Neuron (in vitro differentiated cells): Measurements from ENCODE around the gene MELTF.
"Not testable (repeated sequence)": the region's sequence is repeated elsewhere in the genome, so short reads cannot be mapped to it uniquely, and the experiment has no call there.

ENCODE experiments used
- H2AFZ ChIP-seq: one replicate; pipeline ENCODE4 v1.6.1; 2013; ENCODE audit warnings: low read depth, mild to moderate bottlenecking, inconsistent platforms, low read length, moderate library complexity
- H3K27me3 ChIP-seq: one replicate; pipeline ENCODE4 v1.6.1; 2013; ENCODE audit warnings: low read length; ENCODE audit not compliant: insufficient read depth
- H3K36me3 ChIP-seq: one replicate; pipeline ENCODE4 v1.6.1; 2013; ENCODE audit warnings: low read length; ENCODE audit not compliant: insufficient read depth
- H3K4me1 ChIP-seq: one replicate; pipeline ENCODE4 v1.6.1; 2013; ENCODE audit warnings: low read length; ENCODE audit not compliant: insufficient read depth
- H3K4me3 ChIP-seq: 2 replicates; pipeline ENCODE4 v1.5.1; 2013; ENCODE audit warnings: mild to moderate bottlenecking, low read length, moderate library complexity
- H3K9me3 ChIP-seq: one replicate; pipeline ENCODE4 v1.6.1; 2013; ENCODE audit warnings: low read length

The MELTF gene

DNA sequence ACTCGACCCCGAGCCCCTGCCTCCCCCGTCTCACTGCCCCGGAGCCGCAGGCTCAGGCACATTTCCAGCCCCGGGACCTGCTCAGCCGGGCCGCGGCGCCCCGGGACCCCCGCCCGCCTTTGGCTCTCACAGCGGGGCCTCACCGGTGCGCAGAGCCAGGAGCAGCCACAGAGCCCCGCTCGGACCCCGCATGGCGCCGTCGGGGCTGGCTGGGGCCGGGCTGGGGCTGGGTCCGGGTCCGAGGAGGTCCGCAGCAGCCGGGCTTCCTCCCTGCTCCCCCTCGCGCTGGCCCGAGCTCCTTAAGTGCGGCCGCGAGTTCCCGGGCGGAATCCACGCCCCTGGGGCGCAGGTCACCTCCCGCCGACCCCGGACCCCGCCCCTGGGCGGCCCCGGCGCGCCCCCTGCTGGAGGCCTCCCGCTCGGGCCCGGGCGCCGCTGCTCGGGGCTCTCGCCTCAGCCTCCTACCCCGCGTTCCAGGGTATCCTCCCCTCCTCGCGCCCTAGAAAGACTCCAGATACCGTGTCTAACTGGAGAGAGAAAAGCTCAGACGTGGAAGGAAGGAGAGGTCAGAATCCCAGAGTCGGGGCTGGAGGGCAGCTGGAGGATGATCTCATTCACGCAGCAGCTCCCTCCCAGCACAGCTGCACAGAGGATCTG lies at the start of gene MELTF:
MELTF (minus strand) TSS at position 307 of the 657 bp plus-strand sequence; CDS start at position 192, 115 bp downstream.
- Histone ChIP-seq H3K9me3 (no peaks in the 10 kb centered on the region), H3K4me3 (peak within 1 kb of the TSS; percentile 27), H3K27me3 (peaks cover 19% of the 10 kb centered on the region), H3K36me3 (no peaks in the 10 kb centered on the region), H2AFZ (peak within 1 kb of the TSS; percentile 15), H3K4me1 (no peaks in the 10 kb centered on the region)

DNA sequence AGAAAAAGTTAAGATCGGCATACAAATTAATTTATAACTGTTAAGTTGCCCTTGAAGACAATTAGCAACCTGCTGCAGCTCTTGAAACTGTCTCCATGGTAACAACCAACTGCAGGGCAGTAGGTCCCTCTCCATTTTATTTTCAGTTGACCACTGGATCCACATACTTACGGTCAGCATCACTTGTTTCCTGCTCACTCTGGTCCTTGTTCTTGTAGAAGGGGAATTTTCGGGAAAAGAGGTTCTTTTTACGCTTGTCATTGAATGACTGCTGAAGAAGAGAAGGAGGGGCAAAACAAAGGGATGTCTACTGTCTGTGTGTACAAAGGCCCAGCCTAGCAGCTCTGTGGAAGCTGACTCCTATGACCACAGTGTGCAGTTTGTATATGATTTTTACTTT lies 46.8 kb upstream of the MELTF start:
- no peaks in the 10 kb centered on the region for H3K27me3 ChIP-seq
- H2AFZ ChIP-seq: no peak overlapping the region
- no peaks in the 10 kb centered on the region for H3K9me3 ChIP-seq
- H3K4me1 ChIP-seq: peaks cover 25% of the 10 kb centered on the region
- H3K36me3 ChIP-seq: peaks cover 11% of the 10 kb centered on the region
- H3K4me3 ChIP-seq: no peak overlapping the region

DNA sequence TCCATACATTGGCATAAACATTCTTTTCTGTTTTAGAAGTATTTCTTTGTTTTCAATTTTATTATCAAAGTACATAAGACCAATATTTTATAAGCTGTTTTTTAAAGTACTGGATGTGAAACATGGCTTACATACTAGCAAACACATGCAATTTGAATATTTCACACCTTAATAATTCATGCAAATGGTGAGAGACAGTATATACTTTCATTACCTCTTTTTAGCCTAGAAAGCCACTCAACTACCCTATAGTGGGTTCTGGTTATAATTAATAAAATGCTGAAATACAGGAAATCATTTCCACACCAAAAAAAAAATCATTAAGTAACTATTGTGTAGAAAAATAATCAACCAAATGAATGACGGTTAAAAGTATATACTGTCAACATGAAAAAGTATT lies 38.5 kb upstream of the MELTF start:
- Histone ChIP-seq H3K27me3 (no peaks in the 10 kb centered on the region), H3K4me1 (no peaks in the 10 kb centered on the region), H2AFZ (no peak overlapping the region), H3K9me3 (no peaks in the 10 kb centered on the region), H3K36me3 (peaks cover 25% of the 10 kb centered on the region), H3K4me3 (no peak overlapping the region)

DNA sequence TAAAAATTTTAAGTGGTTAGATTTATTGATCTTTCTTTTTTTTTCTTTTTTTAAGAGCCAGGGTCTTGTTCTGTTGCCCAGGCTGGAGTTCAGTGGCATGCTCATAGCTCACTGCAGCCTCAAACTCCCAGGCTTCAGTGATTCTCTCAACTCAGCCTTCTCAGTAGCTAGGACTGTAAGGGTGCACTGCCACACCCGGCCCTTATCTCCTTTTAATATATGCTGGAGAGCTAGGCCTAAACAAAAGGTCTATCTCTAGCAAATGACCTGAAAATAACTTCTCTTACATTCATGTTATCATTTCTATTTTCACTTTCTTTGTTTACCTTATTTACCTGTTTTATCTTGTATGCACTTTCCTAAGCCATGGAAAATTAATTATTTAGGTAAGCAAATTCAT lies 35.2 kb upstream of the MELTF start:
- H2AFZ ChIP-seq: no peak overlapping the region
- no peaks in the 10 kb centered on the region for H3K4me1 ChIP-seq
- peaks cover 45% of the 10 kb centered on the region for H3K36me3 ChIP-seq
- no peak overlapping the region for H3K4me3 ChIP-seq
- no peaks in the 10 kb centered on the region for H3K27me3 ChIP-seq
- H3K9me3 ChIP-seq: no peaks in the 10 kb centered on the region

DNA sequence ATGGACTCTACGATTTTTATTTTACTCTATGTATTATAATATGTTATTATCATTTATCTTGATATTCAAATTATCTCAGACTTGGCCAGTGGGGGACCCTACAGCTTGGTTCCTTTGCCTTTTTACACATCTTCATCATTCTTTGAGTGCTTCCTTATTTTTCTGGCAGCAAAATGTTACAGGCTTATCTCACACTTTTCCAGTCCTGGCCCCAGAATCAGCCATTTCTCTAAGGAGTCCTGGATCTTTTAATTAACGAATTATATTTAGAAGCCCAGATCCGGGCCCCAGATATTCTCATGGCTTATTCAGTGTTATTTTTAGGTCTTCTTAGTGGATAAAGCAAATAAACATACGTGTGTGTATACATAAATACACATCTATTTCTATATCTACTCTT lies 32.8 kb upstream of the MELTF start:
- Histone ChIP-seq H3K4me3 (no peak overlapping the region), H3K27me3 (no peaks in the 10 kb centered on the region), H3K9me3 (no peaks in the 10 kb centered on the region), H3K36me3 (peaks cover 66% of the 10 kb centered on the region), H2AFZ (no peak overlapping the region), H3K4me1 (no peaks in the 10 kb centered on the region)

DNA sequence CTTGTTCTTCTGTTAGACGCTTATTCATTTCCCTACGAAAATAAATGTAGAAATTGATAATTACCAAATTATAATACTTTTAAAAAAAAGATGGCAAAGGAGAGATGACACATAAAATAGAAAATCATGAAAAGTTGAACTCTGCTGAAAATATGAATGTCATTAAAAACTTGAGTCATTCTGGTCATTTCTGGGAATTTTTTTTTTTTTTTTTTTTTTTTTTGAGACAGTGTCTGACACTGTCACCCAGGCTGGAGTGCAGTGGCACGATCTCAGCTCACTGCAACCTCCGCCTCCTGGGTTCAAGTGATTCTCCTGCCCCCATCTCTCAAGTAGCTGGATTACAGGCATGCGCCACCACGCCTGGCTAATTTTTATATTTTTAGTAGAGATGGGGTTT lies 22.0 kb upstream of the MELTF start:
- not testable (repeated sequence) for H3K9me3 ChIP-seq, H3K27me3 ChIP-seq, H2AFZ ChIP-seq, H3K4me3 ChIP-seq, H3K4me1 ChIP-seq
- peaks cover 64% of the 10 kb centered on the region for H3K36me3 ChIP-seq

DNA sequence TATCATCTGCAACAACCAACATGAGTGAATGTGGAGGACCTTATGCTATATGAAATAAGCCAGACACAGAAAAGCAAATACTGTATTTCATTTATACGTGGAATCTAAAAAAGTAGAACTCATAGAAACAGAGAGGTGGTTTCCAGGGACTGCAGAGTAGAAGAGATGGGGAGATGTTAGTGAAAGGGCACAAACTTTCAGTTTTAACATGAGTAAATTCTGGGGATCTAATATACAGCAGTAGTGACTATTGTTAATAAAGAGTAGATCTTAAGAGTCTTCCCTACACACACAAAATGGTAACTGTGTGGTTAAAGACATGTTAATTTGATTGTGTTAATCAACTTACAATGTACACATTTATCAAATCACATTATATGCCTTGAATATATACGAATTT lies 20.9 kb upstream of the MELTF start:
- H3K36me3 ChIP-seq: peaks cover 63% of the 10 kb centered on the region
- no peak overlapping the region for H2AFZ ChIP-seq
- H3K27me3 ChIP-seq: no peaks in the 10 kb centered on the region
- no peaks in the 10 kb centered on the region for H3K4me1 ChIP-seq
- no peak overlapping the region for H3K4me3 ChIP-seq
- H3K9me3 ChIP-seq: peaks cover 3% of the 10 kb centered on the region

DNA sequence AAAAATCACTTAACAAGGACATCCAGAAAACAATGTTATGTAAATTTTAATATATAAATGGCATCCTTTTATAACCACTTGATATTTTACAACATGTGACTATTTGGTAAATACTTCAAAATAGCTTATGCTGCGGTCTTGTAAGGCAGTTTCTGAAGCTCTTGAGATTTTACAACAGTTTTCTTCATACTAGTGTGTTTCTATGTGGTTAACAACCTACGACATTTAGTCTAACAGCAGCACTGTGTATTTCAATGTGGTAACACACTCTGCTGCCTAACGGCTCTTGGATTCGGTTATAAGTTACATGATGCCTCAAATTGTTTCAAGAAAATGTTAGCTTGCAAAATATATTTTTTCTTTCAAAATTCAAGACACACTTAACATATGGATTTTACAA lies 12.9 kb upstream of the MELTF start:
- Histone ChIP-seq H3K9me3 (no peaks in the 10 kb centered on the region), H3K4me3 (no peak overlapping the region), H2AFZ (no peak overlapping the region), H3K4me1 (no peaks in the 10 kb centered on the region), H3K36me3 (peaks cover 33% of the 10 kb centered on the region), H3K27me3 (no peaks in the 10 kb centered on the region)

DNA sequence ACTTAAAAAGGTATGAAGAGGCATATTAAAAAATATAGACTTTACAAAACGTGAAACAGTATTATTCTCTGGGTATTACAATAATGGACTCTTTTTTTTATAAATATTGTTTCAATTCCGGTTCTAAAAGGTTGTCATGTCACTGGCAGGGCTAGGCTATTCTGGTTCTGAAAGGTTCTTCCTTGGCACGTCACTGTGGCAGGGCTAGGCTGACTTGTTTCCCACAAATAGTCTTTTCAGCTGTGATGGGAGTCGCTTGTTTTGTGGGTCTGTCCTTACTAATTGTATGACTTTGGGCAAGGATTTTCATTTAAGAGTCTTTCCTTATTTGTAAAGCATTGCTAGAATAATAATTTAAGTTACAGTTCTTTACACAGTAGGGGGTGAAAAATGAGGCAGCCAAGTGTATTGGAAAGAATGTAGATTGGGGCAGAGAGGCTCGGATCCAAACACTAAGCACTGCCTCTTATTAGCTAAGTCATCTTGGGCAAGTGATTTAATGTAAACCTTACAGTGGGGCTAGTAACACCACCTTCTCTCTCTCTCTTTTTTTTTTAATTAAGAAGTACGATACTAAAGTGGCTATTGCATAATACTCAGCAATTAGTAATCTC lies 12.4 kb upstream of the MELTF start:
- Histone ChIP-seq H3K4me1 (no peaks in the 10 kb centered on the region), H3K4me3 (no peak overlapping the region), H3K36me3 (peaks cover 33% of the 10 kb centered on the region), H3K9me3 (no peaks in the 10 kb centered on the region), H3K27me3 (no peaks in the 10 kb centered on the region), H2AFZ (no peak overlapping the region)

DNA sequence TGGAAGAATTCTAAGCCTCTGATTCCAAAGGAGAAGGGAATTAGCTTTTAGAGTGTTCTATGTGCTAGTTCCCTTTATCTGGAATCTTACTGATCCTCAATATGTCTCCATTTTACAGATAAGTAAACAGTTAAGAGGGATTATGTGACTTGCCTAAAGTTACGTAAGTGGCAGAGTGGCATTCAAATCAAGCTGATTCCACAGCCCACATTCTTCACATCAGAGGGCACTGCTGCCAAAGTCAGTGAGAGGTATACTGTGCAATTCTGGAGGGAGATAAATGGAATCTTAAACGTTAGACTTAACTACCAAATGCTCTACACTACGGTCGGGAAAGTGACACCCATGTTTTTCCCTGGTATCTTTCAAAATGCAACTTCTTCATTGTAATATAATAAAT lies 11.0 kb upstream of the MELTF start:
- Histone ChIP-seq H3K4me3 (no peak overlapping the region), H3K9me3 (no peaks in the 10 kb centered on the region), H3K36me3 (peaks cover 24% of the 10 kb centered on the region), H3K4me1 (no peaks in the 10 kb centered on the region), H2AFZ (no peak overlapping the region), H3K27me3 (no peaks in the 10 kb centered on the region)

DNA sequence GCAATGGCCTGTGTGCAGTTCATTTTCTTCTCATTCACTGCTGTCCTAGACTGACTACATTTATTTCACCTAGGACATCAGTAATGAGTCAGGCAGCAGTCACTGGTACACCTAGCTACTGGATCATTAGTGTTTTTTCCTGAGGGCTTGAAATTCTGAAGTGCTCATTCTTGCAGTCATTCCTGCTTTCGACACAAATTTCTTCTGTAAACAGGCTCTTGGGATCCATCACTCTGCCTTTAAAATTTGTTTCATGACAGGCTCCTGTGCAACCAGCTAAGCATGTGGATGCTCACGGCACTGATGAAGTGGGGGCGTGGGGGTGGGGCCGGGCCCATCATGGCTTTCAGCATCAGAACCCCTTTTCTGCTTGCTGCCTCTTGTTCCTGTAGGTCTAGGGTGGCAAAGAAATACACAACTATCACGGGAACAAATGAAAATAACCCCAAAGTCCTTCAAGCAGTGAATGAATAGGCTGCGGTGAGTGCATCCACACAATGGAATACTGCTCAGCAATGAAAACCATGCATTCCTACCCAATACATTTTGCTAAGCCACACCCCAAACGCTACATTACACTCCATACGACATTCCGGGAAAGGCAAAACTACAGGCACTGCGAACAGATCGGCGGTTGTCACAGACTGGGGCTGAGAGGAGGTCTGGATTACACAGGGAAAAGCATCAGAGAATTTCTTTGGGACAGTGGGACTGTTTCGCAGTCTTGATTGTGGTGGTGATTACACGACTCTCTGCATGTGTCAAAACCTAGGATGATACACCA lies 9.3 kb upstream of the MELTF start:
- H3K4me3 ChIP-seq: no peak overlapping the region
- H3K9me3 ChIP-seq: no peaks in the 10 kb centered on the region
- no peaks in the 10 kb centered on the region for H3K27me3 ChIP-seq
- no peaks in the 10 kb centered on the region for H3K4me1 ChIP-seq
- no peak overlapping the region for H2AFZ ChIP-seq
- H3K36me3 ChIP-seq: peaks cover 11% of the 10 kb centered on the region

DNA sequence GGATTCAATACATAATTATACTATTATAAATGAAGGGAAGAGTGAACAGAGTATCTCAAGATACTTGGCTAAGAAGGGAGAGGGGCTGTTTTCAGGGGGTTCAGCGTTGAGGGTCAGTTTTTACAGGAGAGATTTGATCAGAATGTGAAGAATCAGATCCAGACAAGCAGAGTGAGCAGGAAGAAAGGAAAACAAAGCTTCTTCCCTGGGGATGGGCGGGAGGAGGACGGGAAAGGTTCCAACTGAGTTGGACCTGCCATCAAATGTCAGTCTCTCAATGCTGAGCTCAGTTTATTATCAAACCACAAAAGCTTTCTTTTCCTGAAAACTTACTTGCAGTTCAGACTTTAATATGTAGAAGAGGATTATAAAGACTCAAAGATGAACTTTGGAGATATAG lies 6.0 kb upstream of the MELTF start:
- no peaks in the 10 kb centered on the region for H3K36me3 ChIP-seq
- peaks cover 3% of the 10 kb centered on the region for H3K27me3 ChIP-seq
- H2AFZ ChIP-seq: no peak overlapping the region
- H3K4me3 ChIP-seq: no peak overlapping the region
- no peaks in the 10 kb centered on the region for H3K4me1 ChIP-seq
- H3K9me3 ChIP-seq: no peaks in the 10 kb centered on the region

DNA sequence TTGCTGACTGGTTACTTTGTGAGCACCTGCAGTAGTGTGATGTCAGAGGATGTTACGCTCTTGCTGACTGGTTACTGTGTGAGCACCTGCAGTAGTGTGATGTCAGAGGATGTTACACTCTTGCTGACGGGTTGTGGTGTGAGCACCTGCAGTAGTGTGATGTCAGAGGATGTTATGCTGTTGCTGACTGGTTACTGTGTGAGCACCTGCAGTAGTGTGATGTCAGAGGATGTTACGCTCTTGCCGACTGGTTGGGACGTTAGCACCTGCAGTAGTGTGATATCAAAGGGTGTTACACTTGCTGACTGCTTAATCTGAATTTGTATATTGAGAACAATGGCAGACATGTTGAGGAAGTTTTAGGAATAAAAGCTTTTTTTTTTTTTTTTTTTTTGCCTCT lies 5.2 kb upstream of the MELTF start:
- H3K9me3 ChIP-seq, H3K27me3 ChIP-seq, H3K36me3 ChIP-seq, H2AFZ ChIP-seq, H3K4me3 ChIP-seq, H3K4me1 ChIP-seq: not testable (repeated sequence)
